Islet of Langerhans (tissue), 1 donor: ENCODE results near the gene CCDC117.

ENCODE experiments used
- FAIRE-seq: peaks from one replicate; lab custom pipeline; 2011; peaks lifted over from hg19 to GRCh38; lab: Jason Lieb, UNC

CCDC117 gene

GRCh38 chr22:28830441-28830840 lies 57.9 kb downstream of the CCDC117 start:
- FAIRE-seq, result no peak

GRCh38 chr22:28831140-28832072 lies 58.9 kb downstream of the CCDC117 start:
- FAIRE-seq, result no peak

- no peak for FAIRE-seq
These were observed 60.2 kb downstream of the CCDC117 start for GRCh38 chr22:28832731-28833130.

GRCh38 chr22:28833276-28833923 lies 60.9 kb downstream of the CCDC117 start:
- no peak for FAIRE-seq

GRCh38 chr22:28835630-28836189 lies 63.2 kb downstream of the CCDC117 start:
- no peak for FAIRE-seq

- FAIRE-seq, result no peak
These were observed 65.1 kb downstream of the CCDC117 start for GRCh38 chr22:28837640-28838039.
